IPS DF 4.7 (cell line): ENCODE results near the gene B3GALNT2.

Source experiments
- DNase-seq: peaks from one replicate; pipeline ENCODE4 v3.0.0-alpha.2; 2013; ENCODE audit warnings: low spot score; ENCODE audit errors: extremely low read depth

Gene B3GALNT2

GRCh38 chr1:235411489-235412486 lies 92.5 kb downstream of the B3GALNT2 start:
- no peak for DNase-seq

GRCh38 chr1:235410467-235410866 lies 93.8 kb downstream of the B3GALNT2 start:
- no peak for DNase-seq

GRCh38 chr1:235409042-235409820 lies 95.0 kb downstream of the B3GALNT2 start:
- no peak for DNase-seq

GRCh38 chr1:235408503-235408960 lies 95.7 kb downstream of the B3GALNT2 start:
- no peak for DNase-seq

GRCh38 chr1:235407419-235407818 lies 96.8 kb downstream of the B3GALNT2 start:
- no peak for DNase-seq

- no peak for DNase-seq
Observed at GRCh38 chr1:235404190-235404589, 100.1 kb downstream of the B3GALNT2 start.

- DNase-seq, result no peak
Observed at GRCh38 chr1:235403593-235403992, 100.7 kb downstream of the B3GALNT2 start.

GRCh38 chr1:235402457-235403200 lies 101.6 kb downstream of the B3GALNT2 start:
- no peak for DNase-seq

GRCh38 chr1:235401251-235401650 lies 103.0 kb downstream of the B3GALNT2 start:
- no peak for DNase-seq
